ENCODE measurements around the gene L3MBTL2. TPM values are rescaled to one million over a fixed set of nuclear protein-coding genes. Genes with fewer than 3 reads are reported as not detected.

L3MBTL2 gene
- total RNA-seq, result 10 to 100 TPM; 31.0 to 37.6 TPM

GRCh38 chr22:41204992-41205900 lies at the start of gene L3MBTL2:
TSS of gene L3MBTL2 (plus strand) at chr22:41205312. CDS start at chr22:41205363, 51 bp downstream.

GRCh38 chr22:41240377-41241132 lies 35.4 kb downstream of the L3MBTL2 start, which contains the start of gene CHADL:
TSS of gene CHADL (minus strand) at chr22:41240931. CDS start at chr22:41240881, 50 bp downstream.

Small RNAs within 50 kb of the gene (small RNA-seq; reads per million reads assigned to genes)
- gene MIR6889 (0 reads per million in 2 donors), gene RNU6-375P (0 reads per million in 2 donors)

Other genes with a start within 250 kb of the L3MBTL2 start
- 10 to 100 TPM; 44.0 to 52.3 TPM for gene EP300, start 112.7 kb upstream of the L3MBTL2 start, total RNA-seq
- gene CHADL, start 35.6 kb downstream of the L3MBTL2 start, total RNA-seq, result under 1 TPM; 0.33 to 0.34 TPM
- gene RANGAP1, start 80.9 kb downstream of the L3MBTL2 start, total RNA-seq, result 10 to 100 TPM; 49.6 to 95.2 TPM
- gene ZC3H7B, start 96.2 kb downstream of the L3MBTL2 start, total RNA-seq, result 10 to 100 TPM; 37.2 to 41.3 TPM
- gene TEF, start 176.6 kb downstream of the L3MBTL2 start, total RNA-seq, result 1 to 10 TPM; 3.0 to 3.8 TPM
- gene TOB2, start 241.5 kb downstream of the L3MBTL2 start, total RNA-seq, result 10 to 100 TPM; 15.5 to 17.0 TPM

Measured in melanocyte of skin (primary cell).